CD14-positive monocyte (primary cell): ENCODE results near the gene TSPEAR. TPM values are rescaled to one million over a fixed set of nuclear protein-coding genes. Genes with fewer than 3 reads are reported as not detected.

Source experiments
- DNase-seq, 3 donors: peaks; one replicate each; pipeline ENCODE4 v3.0.0-alpha.2; 2011 to 2022
- H2AFZ ChIP-seq: 2 replicates; pipeline ENCODE4 v1.6.0; 2012; ENCODE audit warnings: mild to moderate bottlenecking, low read depth, low read length, inconsistent platforms; ENCODE audit not compliant: insufficient read depth, poor library complexity, severe bottlenecking
- H3K27ac ChIP-seq, 2 donors: 1 replicate in 1 of 2; 2 replicates in 1 of 2; pipeline ENCODE4 v1.5.1; 2012 to 2013; ENCODE audit warnings: low read length in 2 of 2, control low read depth in 1 of 2, inconsistent platforms in 1 of 2, low read depth in 1 of 2, mild to moderate bottlenecking in 1 of 2
- H3K27me3 ChIP-seq, 2 donors: one replicate each; pipeline versions ENCODE4 v1.6.0 to v1.6.1; 2011 to 2013; ENCODE audit warnings: low read length in 2 of 2; ENCODE audit not compliant: control insufficient read depth in 2 of 2, insufficient read depth in 2 of 2
- H3K36me3 ChIP-seq, 2 donors: replicated peaks in 1 of 2; 1 replicate in 1 of 2; 2 replicates in 1 of 2; pipeline versions ENCODE4 v1.5.1 to v1.6.1; 2012 to 2013; ENCODE audit warnings: low read length in 2 of 2, control low read depth in 1 of 2, inconsistent platforms in 1 of 2, mild to moderate bottlenecking in 1 of 2; ENCODE audit not compliant: insufficient read depth in 2 of 2, control insufficient read depth in 1 of 2
- H3K4me1 ChIP-seq, 2 donors: 1 replicate in 1 of 2; 2 replicates in 1 of 2; pipeline versions ENCODE4 v1.5.1 to v1.6.1; 2012 to 2013; ENCODE audit warnings: low read length in 2 of 2, control low read depth in 1 of 2, inconsistent platforms in 1 of 2, mild to moderate bottlenecking in 1 of 2, moderate library complexity in 1 of 2; ENCODE audit not compliant: insufficient read depth in 2 of 2, control insufficient read depth in 1 of 2
- H3K4me2 ChIP-seq: replicated peaks from 2 replicates; pipeline ENCODE3; 2012; ENCODE audit warnings: low read length, moderate library complexity, mild to moderate bottlenecking; ENCODE audit not compliant: poor library complexity, severe bottlenecking; ENCODE audit errors: extremely low read depth
- H3K4me3 ChIP-seq, 3 experiments: fragments of 200-600 bp in 1 of 3; sonication (generic) in 1 of 3; replicated peaks in 1 of 3; 1 replicate in 2 of 3; 2 replicates in 1 of 3; pipeline ENCODE4 v1.5.1; 2011 to 2013; ENCODE audit warnings: low read length in 3 of 3, mild to moderate bottlenecking in 3 of 3, control low read depth in 2 of 3, low read depth in 2 of 3, inconsistent platforms in 1 of 3, moderate library complexity in 1 of 3
- H3K79me2 ChIP-seq: 2 replicates; pipeline ENCODE4 v1.6.0; 2012; ENCODE audit warnings: mild to moderate bottlenecking, control low read depth, inconsistent platforms, low read length, moderate library complexity; ENCODE audit not compliant: insufficient read depth
- H3K9ac ChIP-seq: 2 replicates; pipeline ENCODE4 v1.6.0; 2017; ENCODE audit warnings: low read length, mild to moderate bottlenecking; ENCODE audit not compliant: insufficient read depth, poor library complexity, severe bottlenecking
- H3K9me3 ChIP-seq, 2 donors: replicated peaks in 1 of 2; 1 replicate in 1 of 2; 2 replicates in 1 of 2; pipeline versions ENCODE4 v1.5.1 to v1.6.1; 2012 to 2013; ENCODE audit warnings: low read length in 2 of 2, control low read depth in 1 of 2; ENCODE audit not compliant: control insufficient read depth in 1 of 2, insufficient read depth in 1 of 2
- H4K20me1 ChIP-seq: 2 replicates; pipeline ENCODE4 v1.6.0; 2012; ENCODE audit warnings: mild to moderate bottlenecking, low read length, control low read depth, moderate library complexity; ENCODE audit not compliant: insufficient read depth
- H3K27ac Mint-ChIP-seq, 7 donors: one replicate each; pipeline ENCODE4 v1.8.0; 2020; ENCODE audit warnings: mild to moderate bottlenecking in 7 of 7, mixed read lengths in 7 of 7, moderate library complexity in 6 of 7, inconsistent platforms in 2 of 7
- H3K27me3 Mint-ChIP-seq, 3 donors: one replicate each; pipeline ENCODE4 v1.8.0; 2021 to 2022; ENCODE audit warnings: low read depth in 3 of 3, mild to moderate bottlenecking in 3 of 3, mixed read lengths in 3 of 3, moderate library complexity in 3 of 3, inconsistent platforms in 1 of 3
- H3K36me3 Mint-ChIP-seq, 2 donors: one replicate each; pipeline ENCODE4 v1.8.0; 2020; ENCODE audit warnings: mixed read lengths in 2 of 2, inconsistent platforms in 1 of 2, mild to moderate bottlenecking in 1 of 2
- H3K4me1 Mint-ChIP-seq: one replicate; pipeline ENCODE4 v1.8.0; 2020; ENCODE audit warnings: mild to moderate bottlenecking, mixed read lengths
- H3K4me3 Mint-ChIP-seq, 2 donors: one replicate each; pipeline ENCODE4 v1.8.0; 2020; ENCODE audit warnings: mild to moderate bottlenecking in 2 of 2, mixed read lengths in 2 of 2, moderate library complexity in 1 of 2
- H3K9me3 Mint-ChIP-seq, 7 donors: one replicate each; pipeline ENCODE4 v1.8.0; 2020 to 2022; ENCODE audit warnings: mixed read lengths in 7 of 7, mild to moderate bottlenecking in 6 of 7, moderate library complexity in 6 of 7, inconsistent platforms in 2 of 7
- WGBS: methylation state at CpG from one replicate; pipeline ENCODE4 v1.1.5; 2013; ENCODE audit warnings: missing lambda C conversion rate; ENCODE audit not compliant: insufficient coverage; 5-methylcytosine and 5-hydroxymethylcytosine counted together
- intact Hi-C, 2 donors: fragments of 100-400 bp; cut with micrococcal nuclease; formaldehyde crosslinking; loops; one replicate each; pipeline versions ENCODE4 v1.15.0 to v1.15.1; 2023
- polyA plus RNA-seq, 3 donors: library from polyadenylated mRNA; depleted of rRNA in 1 of 3; unstranded in 2 of 3; stranded (reverse) in 1 of 3; fragments of 300-500 nt in 2 of 3; fragments of >200 nt in 1 of 3; fragmentation: Illumina TruSeq in 2 of 3; gene quantifications; 1 replicate in 2 of 3; 2 replicates in 1 of 3; pipeline ENCODE4 v1.2.3, GENCODE V29; 2012 to 2021
- TF ChIP-seq, protein P1 (sequence below): fragments of 200-600 bp; IDR thresholded peaks from one replicate; pipeline ENCODE4 v1.8.0; 2022; ENCODE audit warnings: antibody characterized with exemption, mild to moderate bottlenecking

Gene TSPEAR
- polyA plus RNA-seq, 3 donors = not detected

DNA sequence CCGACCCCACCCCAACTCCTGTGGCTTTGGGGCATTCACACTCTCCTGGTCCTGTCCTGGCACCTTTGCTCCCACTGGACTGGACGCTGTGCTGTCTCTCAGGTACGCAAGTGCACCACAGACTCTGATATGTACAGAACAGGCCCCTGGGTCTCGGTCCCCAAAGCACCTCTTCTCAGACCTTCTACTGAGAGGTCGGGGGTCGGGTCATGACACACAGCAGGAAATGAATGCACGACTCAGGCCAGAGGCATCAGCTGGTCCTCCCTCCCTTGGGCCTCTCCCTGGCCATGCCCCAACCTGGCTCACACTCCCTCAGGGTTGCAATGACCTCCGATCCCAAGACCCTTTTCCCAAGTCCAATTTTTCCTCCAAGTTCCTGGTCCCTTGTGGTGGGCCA is 16.2 kb downstream of the TSPEAR start:
- H3K79me2 ChIP-seq = no peaks in the 10 kb centered on the region
- H3K27ac ChIP-seq = no peak overlapping the region
- H3K36me3 ChIP-seq = no peaks in the 10 kb centered on the region
- peaks cover 6 to 23% (median 16%) of the 10 kb centered on the region in 7 donors for H3K9me3 Mint-ChIP-seq
- no peaks in the 10 kb centered on the region for H3K4me1 ChIP-seq
- WGBS = 82% methylated on average over 6 of the region's 8 CpGs
- H3K4me3 Mint-ChIP-seq = no peak overlapping the region
- peaks cover 0 to 15% of the 10 kb centered on the region in 2 donors for H3K9me3 ChIP-seq
- peaks cover 38 to 70% (median 51%) of the 10 kb centered on the region in 3 donors for H3K27me3 Mint-ChIP-seq
- peaks cover 0 to 38% of the 10 kb centered on the region in 2 donors for H3K27me3 ChIP-seq
- TF ChIP-seq, protein P1, sequence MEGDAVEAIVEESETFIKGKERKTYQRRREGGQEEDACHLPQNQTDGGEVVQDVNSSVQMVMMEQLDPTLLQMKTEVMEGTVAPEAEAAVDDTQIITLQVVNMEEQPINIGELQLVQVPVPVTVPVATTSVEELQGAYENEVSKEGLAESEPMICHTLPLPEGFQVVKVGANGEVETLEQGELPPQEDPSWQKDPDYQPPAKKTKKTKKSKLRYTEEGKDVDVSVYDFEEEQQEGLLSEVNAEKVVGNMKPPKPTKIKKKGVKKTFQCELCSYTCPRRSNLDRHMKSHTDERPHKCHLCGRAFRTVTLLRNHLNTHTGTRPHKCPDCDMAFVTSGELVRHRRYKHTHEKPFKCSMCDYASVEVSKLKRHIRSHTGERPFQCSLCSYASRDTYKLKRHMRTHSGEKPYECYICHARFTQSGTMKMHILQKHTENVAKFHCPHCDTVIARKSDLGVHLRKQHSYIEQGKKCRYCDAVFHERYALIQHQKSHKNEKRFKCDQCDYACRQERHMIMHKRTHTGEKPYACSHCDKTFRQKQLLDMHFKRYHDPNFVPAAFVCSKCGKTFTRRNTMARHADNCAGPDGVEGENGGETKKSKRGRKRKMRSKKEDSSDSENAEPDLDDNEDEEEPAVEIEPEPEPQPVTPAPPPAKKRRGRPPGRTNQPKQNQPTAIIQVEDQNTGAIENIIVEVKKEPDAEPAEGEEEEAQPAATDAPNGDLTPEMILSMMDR = no peak
- H3K4me3 ChIP-seq = no peak overlapping the region
- no peaks in the 10 kb centered on the region for H3K4me1 Mint-ChIP-seq
- H3K36me3 Mint-ChIP-seq = no peaks in the 10 kb centered on the region
- intact Hi-C loops = no loop called here
- H3K27ac Mint-ChIP-seq = no peak overlapping the region
- H3K4me2 ChIP-seq = no peak overlapping the region
- no peak overlapping the region for H2AFZ ChIP-seq
- DNase-seq = no peak
- H3K9ac ChIP-seq = no peak overlapping the region
- H4K20me1 ChIP-seq = no peaks in the 10 kb centered on the region

DNA sequence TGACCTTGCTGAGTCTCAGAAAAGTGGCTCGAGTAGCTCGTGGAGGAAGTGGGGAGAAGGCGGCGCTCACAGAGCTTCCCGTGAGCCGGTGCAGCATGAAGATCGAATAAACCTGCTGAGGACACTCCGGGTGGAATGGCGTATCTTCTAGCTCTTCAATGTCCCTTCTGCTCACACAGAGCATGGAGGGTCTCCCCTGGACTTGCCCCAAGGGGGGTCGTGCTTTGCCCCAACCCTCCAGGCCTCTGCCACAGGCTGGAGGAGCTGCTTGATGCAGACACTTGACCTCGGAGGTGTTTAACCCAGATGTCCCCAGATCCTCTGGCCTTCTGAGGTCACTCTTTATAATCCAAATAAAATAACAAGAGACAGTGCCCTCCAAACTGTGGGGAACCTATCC is 16.6 kb downstream of the TSPEAR start:
- H3K9me3 Mint-ChIP-seq = peaks cover 6 to 23% (median 16%) of the 10 kb centered on the region in 7 donors
- no peak for DNase-seq
- WGBS = 68% methylated on average over 11 of the region's 11 CpGs
- H3K4me2 ChIP-seq = no peak overlapping the region
- H3K27me3 Mint-ChIP-seq = peaks cover 39 to 69% (median 49%) of the 10 kb centered on the region in 3 donors
- H3K4me3 ChIP-seq = no peak overlapping the region
- no peak overlapping the region for H3K27ac Mint-ChIP-seq
- H3K4me1 ChIP-seq = no peaks in the 10 kb centered on the region
- no peak overlapping the region for H3K27ac ChIP-seq
- H3K36me3 ChIP-seq = no peaks in the 10 kb centered on the region
- intact Hi-C loops = no loop called here
- H3K9me3 ChIP-seq = peaks cover 0 to 15% of the 10 kb centered on the region in 2 donors
- H2AFZ ChIP-seq = no peak overlapping the region
- no peak overlapping the region for H3K9ac ChIP-seq
- TF ChIP-seq, protein P1 = no peak
- H3K4me1 Mint-ChIP-seq = no peaks in the 10 kb centered on the region
- H3K79me2 ChIP-seq = no peaks in the 10 kb centered on the region
- H3K36me3 Mint-ChIP-seq = no peaks in the 10 kb centered on the region
- H3K4me3 Mint-ChIP-seq = no peak overlapping the region
- no peaks in the 10 kb centered on the region for H4K20me1 ChIP-seq
- H3K27me3 ChIP-seq = peaks cover 0 to 34% of the 10 kb centered on the region in 2 donors
